Activated effector memory CD4-positive, alpha-beta T cell treated with Interleukin-2 at 50 U/mL for 16 hours (primary cell): ENCODE data around the gene SPRN.
"Not testable (repeated sequence)": the region's sequence is repeated elsewhere in the genome, so short reads cannot be mapped to it uniquely, and the experiment has no call there.

Experiments
- DNase-seq: peaks from one replicate; pipeline ENCODE4 v3.0.0-alpha.2; 2020

SPRN gene

GRCh38 chr10:133384071-133384470 lies 40.4 kb downstream of the SPRN start:
- no peak for DNase-seq

GRCh38 chr10:133383551-133383950 lies 40.9 kb downstream of the SPRN start:
- DNase-seq, result no peak

- no peak for DNase-seq
Measured at GRCh38 chr10:133381036-133381435, 43.4 kb downstream of the SPRN start.

GRCh38 chr10:133379801-133380666 lies 44.4 kb downstream of the SPRN start:
- no peak for DNase-seq

GRCh38 chr10:133379152-133379800 lies 45.1 kb downstream of the SPRN start, which contains the start of gene PAOX:
TSS of gene PAOX (plus strand) at chr10:133379262. CDS start at chr10:133379317, 55 bp downstream.
- peak; percentile 46 for DNase-seq

GRCh38 chr10:133378251-133379096 lies 46.0 kb downstream of the SPRN start:
- DNase-seq, result peak; percentile 60

GRCh38 chr10:133377818-133378250 lies 46.6 kb downstream of the SPRN start:
- DNase-seq, result no peak

GRCh38 chr10:133377025-133377817 lies 47.2 kb downstream of the SPRN start:
- DNase-seq, result no peak

GRCh38 chr10:133376183-133376582 lies 48.2 kb downstream of the SPRN start:
- not testable (repeated sequence) for DNase-seq

- no peak for DNase-seq
Measured at GRCh38 chr10:133375357-133376115, 48.9 kb downstream of the SPRN start.

- DNase-seq, result peak; percentile 88
Measured at GRCh38 chr10:133373174-133374090, 51.0 kb downstream of the SPRN start, which contains the start of gene ECHS1. TSS of gene ECHS1 (minus strand) at chr10:133373354. CDS start at chr10:133373333, 21 bp downstream.

GRCh38 chr10:133372507-133372906 lies 51.9 kb downstream of the SPRN start:
- no peak for DNase-seq
